MM.1S (cell line): Measurements from ENCODE around the gene DHX15.

Experiments
- DNase-seq: peaks from one replicate; pipeline ENCODE4 v3.0.0-alpha.2; 2015
- H2AFZ ChIP-seq: fragments of 300-600 bp; sonication (generic); 2 replicates; pipeline ENCODE4 v1.6.0; 2016; ENCODE audit warnings: antibody characterized with exemption, low read length
- H3F3A ChIP-seq: fragments of 300-600 bp; sonication (generic); 2 replicates; pipeline ENCODE4 v1.6.1; 2016; ENCODE audit warnings: mild to moderate bottlenecking, antibody characterized with exemption, low read length, moderate library complexity, mixed read lengths; ENCODE audit not compliant: insufficient read depth
- H3K27ac ChIP-seq: fragments of 300-600 bp; sonication (generic); 2 replicates; pipeline ENCODE4 v1.5.1; 2016; ENCODE audit warnings: mild to moderate bottlenecking, low read length
- H3K27me3 ChIP-seq: fragments of 300-600 bp; sonication (generic); replicated peaks from 2 replicates; pipeline ENCODE4 v1.6.0; 2016; ENCODE audit warnings: low read length; ENCODE audit not compliant: insufficient read depth
- H3K36me3 ChIP-seq: fragments of 300-600 bp; sonication (generic); replicated peaks from 2 replicates; pipeline ENCODE4 v1.6.1; 2016; ENCODE audit warnings: mild to moderate bottlenecking, low read length, mixed read lengths; ENCODE audit not compliant: insufficient read depth
- H3K4me1 ChIP-seq: fragments of 300-600 bp; sonication (generic); 2 replicates; pipeline ENCODE4 v1.6.1; 2016; ENCODE audit warnings: low read length, mixed read lengths
- H3K4me2 ChIP-seq: fragments of 300-600 bp; sonication (generic); 2 replicates; pipeline ENCODE4 v1.6.0; 2016; ENCODE audit warnings: low read depth, low read length
- H3K4me3 ChIP-seq: fragments of 300-600 bp; sonication (generic); 2 replicates; pipeline ENCODE4 v1.5.1; 2016; ENCODE audit warnings: low read length, mixed read lengths
- H3K79me2 ChIP-seq: fragments of 300-600 bp; sonication (generic); 2 replicates; pipeline ENCODE4 v1.6.1; 2016; ENCODE audit warnings: mixed run types, low read length, mixed read lengths
- H3K9ac ChIP-seq: fragments of 300-600 bp; sonication (generic); 2 replicates; pipeline ENCODE4 v1.6.1; 2016; ENCODE audit warnings: low read length, mixed read lengths
- H3K9me2 ChIP-seq: fragments of 300-600 bp; sonication (generic); replicated peaks from 2 replicates; pipeline ENCODE4 v1.6.1; 2016; ENCODE audit warnings: mild to moderate bottlenecking, low read length, mixed read lengths; ENCODE audit not compliant: insufficient read depth
- H3K9me3 ChIP-seq: fragments of 300-600 bp; sonication (generic); replicated peaks from 2 replicates; pipeline ENCODE4 v1.6.1; 2016; ENCODE audit warnings: mild to moderate bottlenecking, low read length, mixed read lengths; ENCODE audit not compliant: insufficient read depth
- H4K20me1 ChIP-seq: fragments of 300-600 bp; sonication (generic); 2 replicates; pipeline ENCODE4 v1.6.1; 2016; ENCODE audit warnings: mild to moderate bottlenecking, low read length, moderate library complexity, mixed read lengths; ENCODE audit not compliant: insufficient read depth
- CTCF ChIP-seq: fragments of 300-600 bp; sonication (generic); IDR thresholded peaks from 2 replicates; pipeline ENCODE4 v1.5.1; 2016; ENCODE audit warnings: antibody characterized with exemption, low read length, mixed read lengths
- EZH2 ChIP-seq: fragments of 300-600 bp; sonication (generic); optimal IDR thresholded peaks from 2 replicates; pipeline ENCODE3; 2017; ENCODE audit warnings: low read depth, mild to moderate bottlenecking, antibody characterized with exemption, low read length, mixed read lengths
- EZH2phosphoT487 ChIP-seq: fragments of 300-600 bp; sonication (generic); IDR thresholded peaks from 2 replicates; pipeline ENCODE4 v1.6.1; 2018; ENCODE audit warnings: antibody characterized with exemption, low read length

The DHX15 gene

GRCh38 chr4:24482871-24483270, 101.5 kb downstream of the DHX15 start:
- Histone ChIP-seq H3K9me3 (no peaks in the 10 kb centered on the region), H2AFZ (no peak overlapping the region), H3F3A (no peaks in the 10 kb centered on the region), H3K36me3 (no peaks in the 10 kb centered on the region), H3K4me2 (no peak overlapping the region), H4K20me1 (no peaks in the 10 kb centered on the region), H3K9me2 (no peaks in the 10 kb centered on the region), H3K4me1 (no peaks in the 10 kb centered on the region), H3K79me2 (no peaks in the 10 kb centered on the region), H3K27ac (no peak overlapping the region), H3K27me3 (no peaks in the 10 kb centered on the region), H3K4me3 (no peak overlapping the region), H3K9ac (no peak overlapping the region)
- DNase-seq = no peak
- TF ChIP-seq CTCF (no peak), EZH2phosphoT487 (no peak), EZH2 (no peak)

GRCh38 chr4:24477919-24478318, 106.4 kb downstream of the DHX15 start:
- Histone ChIP-seq H3K9me2 (no peaks in the 10 kb centered on the region), H3K4me2 (no peak overlapping the region), H4K20me1 (no peaks in the 10 kb centered on the region), H3K27me3 (no peaks in the 10 kb centered on the region), H3K9me3 (no peaks in the 10 kb centered on the region), H3K4me1 (no peaks in the 10 kb centered on the region), H3K9ac (no peak overlapping the region), H3K4me3 (no peak overlapping the region), H3K79me2 (no peaks in the 10 kb centered on the region), H2AFZ (no peak overlapping the region), H3K27ac (no peak overlapping the region), H3F3A (peaks cover 5% of the 10 kb centered on the region; the same call in 1 of the 2 replicates), H3K36me3 (no peaks in the 10 kb centered on the region)
- no peak for DNase-seq
- TF ChIP-seq EZH2phosphoT487 = no peak
- no peak for TF ChIP-seq EZH2
- TF ChIP-seq CTCF = no peak
